Upper lobe of right lung (tissue), 1 donor: ENCODE data around the gene EIF3I. TPM values are rescaled to one million over a fixed set of nuclear protein-coding genes. Genes with fewer than 3 reads are reported as not detected.

Source experiments
- ATAC-seq: fragments of 200-7000 bp; cut with Tn5 transposase; one replicate; pipeline ENCODE4 v1.9.1; 2020; ENCODE audit warnings: mild to moderate bottlenecking, moderate library complexity
- DNase-seq: peaks from one replicate; pipeline ENCODE4 v3.0.0-alpha.2; 2020
- H3K27ac ChIP-seq: fragments of 200-600 bp; one replicate; pipeline ENCODE4 v1.8.0; 2022
- H3K27me3 ChIP-seq: fragments of 200-600 bp; one replicate; pipeline ENCODE4 v1.8.0; 2022; ENCODE audit warnings: mild to moderate bottlenecking
- H3K36me3 ChIP-seq: fragments of 200-600 bp; one replicate; pipeline ENCODE4 v1.8.0; 2022
- H3K4me1 ChIP-seq: fragments of 200-600 bp; one replicate; pipeline ENCODE4 v1.8.0; 2022
- H3K4me3 ChIP-seq: fragments of 200-600 bp; one replicate; pipeline ENCODE4 v1.8.0; 2022; ENCODE audit warnings: mild to moderate bottlenecking
- H3K9me3 ChIP-seq: fragments of 200-600 bp; one replicate; pipeline ENCODE4 v1.8.0; 2022
- intact Hi-C: fragments of 100-400 bp; cut with DNase I; formaldehyde crosslinking; loops from one replicate; pipeline ENCODE4 v1.11.0; 2022
- total RNA-seq: library from RNA; stranded (reverse); fragmentation: NEBNext Ultra II Directional; extraction: Animal tissue kit (Norgen Biotek cat#: 25700); gene quantifications from one replicate; pipeline ENCODE4 v1.2.1, GENCODE V29; 2021
- TF ChIP-seq, protein P1 (sequence below): fragments of 200-600 bp; IDR thresholded peaks from one replicate; pipeline ENCODE4 v1.8.0; 2022; ENCODE audit warnings: antibody characterized with exemption
- donor health status: DM: no; HTN: yes; CAD: no; lungs with severe emphysema.

Gene EIF3I
- total RNA-seq, 1 donor from 2014 or later: 116 TPM

DNA sequence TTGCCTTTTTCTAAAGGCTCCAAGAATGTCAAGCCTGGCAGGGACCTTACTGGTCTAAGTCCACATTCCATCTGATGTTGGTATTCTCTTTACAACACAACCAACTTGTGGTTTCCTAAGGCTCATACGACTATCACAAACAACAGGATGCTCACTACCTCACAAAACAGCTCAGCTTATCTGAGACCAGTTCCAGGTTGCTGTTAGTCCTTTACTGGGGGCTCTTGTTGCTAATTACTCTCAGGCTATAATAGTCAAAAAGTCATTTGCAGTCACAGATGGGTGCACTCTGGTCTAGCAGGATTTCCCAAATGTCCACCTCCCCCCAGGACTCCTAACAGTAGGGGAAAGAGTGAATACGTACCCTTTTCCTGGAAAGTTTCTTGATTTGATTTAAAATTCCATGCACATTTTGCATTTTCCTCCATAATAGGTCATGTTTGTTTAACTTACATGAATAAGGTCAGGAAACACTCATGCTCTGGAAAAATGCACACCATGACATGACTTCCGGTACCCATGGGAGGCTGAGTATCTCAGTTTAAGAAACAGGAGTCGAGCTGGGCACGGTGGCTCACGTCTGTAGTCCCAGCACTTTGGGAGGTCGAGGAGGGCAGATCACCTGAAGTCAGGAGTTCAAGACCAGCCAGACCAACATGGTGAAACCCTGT, 44.8 kb downstream of the EIF3I start:
- no peaks in the 10 kb centered on the region for H3K27me3 ChIP-seq
- ATAC-seq: no peak
- TF ChIP-seq, protein P1, sequence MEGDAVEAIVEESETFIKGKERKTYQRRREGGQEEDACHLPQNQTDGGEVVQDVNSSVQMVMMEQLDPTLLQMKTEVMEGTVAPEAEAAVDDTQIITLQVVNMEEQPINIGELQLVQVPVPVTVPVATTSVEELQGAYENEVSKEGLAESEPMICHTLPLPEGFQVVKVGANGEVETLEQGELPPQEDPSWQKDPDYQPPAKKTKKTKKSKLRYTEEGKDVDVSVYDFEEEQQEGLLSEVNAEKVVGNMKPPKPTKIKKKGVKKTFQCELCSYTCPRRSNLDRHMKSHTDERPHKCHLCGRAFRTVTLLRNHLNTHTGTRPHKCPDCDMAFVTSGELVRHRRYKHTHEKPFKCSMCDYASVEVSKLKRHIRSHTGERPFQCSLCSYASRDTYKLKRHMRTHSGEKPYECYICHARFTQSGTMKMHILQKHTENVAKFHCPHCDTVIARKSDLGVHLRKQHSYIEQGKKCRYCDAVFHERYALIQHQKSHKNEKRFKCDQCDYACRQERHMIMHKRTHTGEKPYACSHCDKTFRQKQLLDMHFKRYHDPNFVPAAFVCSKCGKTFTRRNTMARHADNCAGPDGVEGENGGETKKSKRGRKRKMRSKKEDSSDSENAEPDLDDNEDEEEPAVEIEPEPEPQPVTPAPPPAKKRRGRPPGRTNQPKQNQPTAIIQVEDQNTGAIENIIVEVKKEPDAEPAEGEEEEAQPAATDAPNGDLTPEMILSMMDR: no peak
- DNase-seq: no peak
- no peaks in the 10 kb centered on the region for H3K36me3 ChIP-seq
- intact Hi-C loops: no loop called here
- H3K9me3 ChIP-seq: no peaks in the 10 kb centered on the region
- H3K4me1 ChIP-seq: no peaks in the 10 kb centered on the region
- H3K4me3 ChIP-seq: no peak overlapping the region
- no peak overlapping the region for H3K27ac ChIP-seq

DNA sequence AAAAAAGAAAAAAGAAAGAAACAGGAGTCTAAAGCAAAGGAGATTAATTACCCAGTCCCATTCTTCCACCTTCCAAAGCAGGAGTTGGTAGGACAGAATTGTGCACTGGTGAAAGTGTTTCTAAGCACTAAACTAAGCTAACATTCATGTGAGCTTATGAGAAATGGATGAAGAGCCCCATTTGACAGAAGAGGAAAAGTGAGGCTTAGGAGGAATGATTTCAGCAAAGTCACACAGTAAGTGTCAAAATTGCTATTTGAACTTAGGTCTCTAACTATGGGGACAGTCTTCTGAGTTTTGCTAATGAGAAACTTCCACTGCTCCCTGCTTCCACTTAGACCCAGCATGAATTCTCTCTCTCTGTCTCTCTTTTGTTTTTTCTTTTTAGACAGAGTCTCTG, 47.5 kb downstream of the EIF3I start:
- DNase-seq (no peak), ATAC-seq (no peak)
- no peaks in the 10 kb centered on the region for H3K4me1 ChIP-seq
- intact Hi-C loops: no loop called here
- H3K36me3 ChIP-seq: no peaks in the 10 kb centered on the region
- H3K27me3 ChIP-seq: peaks cover 7% of the 10 kb centered on the region
- H3K4me3 ChIP-seq: no peak overlapping the region
- no peak overlapping the region for H3K27ac ChIP-seq
- TF ChIP-seq, protein P1: no peak
- no peaks in the 10 kb centered on the region for H3K9me3 ChIP-seq

DNA sequence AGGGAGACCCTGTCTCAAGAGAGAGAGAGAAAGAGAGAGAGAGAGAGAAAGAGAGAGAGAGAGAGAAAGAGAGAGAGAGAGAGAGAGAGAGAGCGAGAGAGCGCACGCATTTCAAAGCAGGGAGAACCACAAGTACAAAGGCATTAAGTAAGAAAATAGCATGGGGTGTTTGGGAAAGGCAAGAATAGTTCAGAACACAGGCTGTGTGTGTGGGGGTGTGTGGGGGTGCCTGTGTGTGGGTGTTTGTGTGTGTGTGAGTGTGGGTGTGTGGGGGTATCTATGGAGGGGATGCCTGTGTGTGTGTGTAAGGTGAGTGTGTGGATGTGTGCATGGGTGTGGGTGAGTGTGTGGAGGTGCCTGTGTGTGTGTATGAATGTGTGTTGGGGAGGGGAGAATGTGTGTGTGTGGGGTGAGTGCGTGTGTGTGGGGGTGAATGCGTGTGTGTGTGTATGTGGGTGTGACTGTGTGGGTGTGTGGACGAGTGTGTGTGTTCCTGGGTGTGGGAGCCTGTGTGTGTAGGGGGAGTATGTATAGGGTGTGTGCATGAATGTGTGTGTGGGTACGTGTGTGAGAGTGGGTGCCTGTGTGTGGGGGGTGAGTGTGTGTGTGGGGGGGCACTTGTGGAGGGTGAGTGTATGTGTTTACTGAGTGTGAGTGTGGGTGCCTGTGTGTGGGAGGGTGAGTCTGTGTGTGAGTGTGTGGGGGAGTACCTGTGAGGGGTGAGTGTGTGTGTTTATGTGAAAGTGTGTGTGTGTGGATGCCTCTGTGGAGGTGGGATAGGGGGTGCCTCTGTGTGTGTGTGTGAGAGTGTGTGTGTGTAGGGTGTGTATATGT, 50.6 kb downstream of the EIF3I start:
- DNase-seq (no peak), ATAC-seq (no peak)
- intact Hi-C loops: no loop called here
- no peaks in the 10 kb centered on the region for H3K9me3 ChIP-seq
- no peak overlapping the region for H3K27ac ChIP-seq
- TF ChIP-seq, protein P1: no peak
- H3K4me1 ChIP-seq: no peaks in the 10 kb centered on the region
- H3K27me3 ChIP-seq: peaks cover 22% of the 10 kb centered on the region
- no peaks in the 10 kb centered on the region for H3K36me3 ChIP-seq
- H3K4me3 ChIP-seq: no peak overlapping the region

DNA sequence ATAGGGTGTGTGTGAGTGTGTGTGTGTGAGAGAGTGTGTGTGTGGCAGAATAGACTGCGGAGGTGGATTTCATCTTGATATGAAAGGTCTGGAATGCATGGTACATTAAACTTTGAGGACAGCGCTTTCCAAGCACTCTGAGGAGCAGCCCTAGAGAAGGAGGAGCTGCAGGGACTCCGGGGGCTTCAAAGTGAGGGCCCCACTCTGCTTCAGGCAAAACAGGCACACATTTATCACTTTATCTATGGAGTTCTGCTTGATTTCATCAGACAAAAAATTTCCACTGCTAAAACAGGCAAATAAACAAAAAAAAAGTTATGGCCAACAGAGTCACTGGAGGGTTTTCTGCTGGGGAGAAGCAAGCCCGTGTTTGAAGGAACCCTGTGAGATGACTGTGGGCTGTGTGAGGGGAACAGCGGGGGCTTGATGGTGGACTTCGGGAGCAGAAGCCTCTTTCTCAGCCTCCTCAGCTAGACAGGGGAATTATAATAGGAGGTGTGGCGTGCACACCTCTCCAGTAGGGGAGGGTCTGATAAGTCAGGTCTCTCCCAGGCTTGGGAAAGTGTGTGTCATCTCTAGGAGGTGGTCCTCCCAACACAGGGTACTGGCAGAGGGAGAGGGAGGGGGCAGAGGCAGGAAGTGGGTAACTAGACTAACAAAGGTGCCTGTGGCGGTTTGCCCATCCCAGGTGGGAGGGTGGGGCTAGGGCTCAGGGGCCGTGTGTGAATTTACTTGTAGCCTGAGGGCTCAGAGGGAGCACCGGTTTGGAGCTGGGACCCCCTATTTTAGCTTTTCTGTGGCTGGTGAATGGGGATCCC, 51.4 kb downstream of the EIF3I start:
- DNase-seq (no peak), ATAC-seq (peak; percentile 20)
- Histone ChIP-seq H3K4me1 (no peaks in the 10 kb centered on the region), H3K36me3 (no peaks in the 10 kb centered on the region), H3K27ac (no peak overlapping the region), H3K27me3 (peaks cover 22% of the 10 kb centered on the region), H3K9me3 (no peaks in the 10 kb centered on the region), H3K4me3 (no peak overlapping the region)
- TF ChIP-seq, protein P1: no peak
- intact Hi-C loops: no loop called here

DNA sequence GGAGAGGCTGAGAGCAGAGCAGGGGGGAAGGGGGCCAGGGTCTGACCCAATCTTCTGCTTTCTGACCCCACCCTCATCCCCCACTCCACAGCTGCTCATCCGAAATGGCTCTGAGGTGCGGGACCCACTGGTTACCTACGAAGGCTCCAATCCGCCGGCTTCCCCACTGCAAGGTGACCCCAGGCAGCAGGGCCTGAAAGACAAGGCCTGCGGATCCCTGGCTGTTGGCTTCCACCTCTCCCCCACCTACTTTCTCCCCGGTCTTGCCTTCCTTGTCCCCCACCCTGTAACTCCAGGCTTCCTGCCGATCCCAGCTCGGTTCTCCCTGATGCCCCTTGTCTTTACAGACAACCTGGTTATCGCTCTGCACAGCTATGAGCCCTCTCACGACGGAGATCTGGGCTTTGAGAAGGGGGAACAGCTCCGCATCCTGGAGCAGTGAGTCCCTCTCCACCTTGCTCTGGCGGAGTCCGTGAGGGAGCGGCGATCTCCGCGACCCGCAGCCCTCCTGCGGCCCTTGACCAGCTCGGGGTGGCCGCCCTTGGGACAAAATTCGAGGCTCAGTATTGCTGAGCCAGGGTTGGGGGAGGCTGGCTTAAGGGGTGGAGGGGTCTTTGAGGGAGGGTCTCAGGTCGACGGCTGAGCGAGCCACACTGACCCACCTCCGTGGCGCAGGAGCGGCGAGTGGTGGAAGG, 52.6 kb downstream of the EIF3I start:
- H3K27me3 ChIP-seq: peaks cover 22% of the 10 kb centered on the region
- intact Hi-C loops: no loop called here
- DNase-seq (no peak), ATAC-seq (no peak)
- no peaks in the 10 kb centered on the region for H3K4me1 ChIP-seq
- no peaks in the 10 kb centered on the region for H3K9me3 ChIP-seq
- H3K4me3 ChIP-seq: no peak overlapping the region
- no peak overlapping the region for H3K27ac ChIP-seq
- no peaks in the 10 kb centered on the region for H3K36me3 ChIP-seq
- TF ChIP-seq, protein P1: no peak
